Endothelial cell of umbilical vein (primary cell): ENCODE measurements around the gene SMARCAD1. TPM values are rescaled to one million over a fixed set of nuclear protein-coding genes. Genes with fewer than 3 reads are reported as not detected.

Experiments used
- BruUV-seq: library from RNA; stranded (reverse); fragments of 400-500 nt; replicated peaks from 2 replicates; lab custom pipeline; 2021; lab: Mats Ljungman, UMichigan
- CTCF ChIA-PET: fragments of 300-600, 350-600 bp; sonication (Branson Sonifier 250); formaldehyde crosslinking; loops from one replicate; lab custom pipeline; 2021; ENCODE audit warnings: antibody characterized with exemption, inconsistent platforms; lab: Charles Lee
- POLR2A ChIA-PET: fragments of 300-600, 350-600 bp; sonication (Branson Sonifier 250); formaldehyde crosslinking; loops from one replicate; lab custom pipeline; 2021; ENCODE audit warnings: antibody characterized with exemption, inconsistent platforms; lab: Charles Lee
- DNase-seq: peaks from one replicate; pipeline ENCODE4 v3.0.0-alpha.2; 2011; ENCODE audit warnings: low read depth, low spot score
- FAIRE-seq: peaks from 2 replicates; lab custom pipeline; 2011; peaks lifted over from hg19 to GRCh38; lab: Jason Lieb, UNC
- H2AFZ ChIP-seq: 2 replicates; pipeline ENCODE4 v1.6.0; 2012; ENCODE audit warnings: low read depth, low read length, control low read depth, inconsistent platforms
- H3K27ac ChIP-seq: 2 replicates; pipeline ENCODE4 v1.5.1; 2011; ENCODE audit warnings: low read depth, mild to moderate bottlenecking, control low read depth, low read length, moderate library complexity; ENCODE audit not compliant: insufficient read depth
- H3K27me3 ChIP-seq, 2 experiments: 2 replicates each; pipeline versions ENCODE4 v1.6.0 to v1.6.1; 2011; ENCODE audit warnings: low read length in 2 of 2, mixed read lengths in 1 of 2; ENCODE audit not compliant: control insufficient read depth in 2 of 2, insufficient read depth in 2 of 2
- H3K36me3 ChIP-seq, 2 experiments: 2 replicates in 1 of 2; 3 replicates in 1 of 2; pipeline ENCODE4 v1.5.1; 2011; ENCODE audit warnings: low read length in 2 of 2, mild to moderate bottlenecking in 1 of 2, moderate library complexity in 1 of 2; ENCODE audit not compliant: control insufficient read depth in 2 of 2, insufficient read depth in 2 of 2; ENCODE audit errors: extremely low read depth in 1 of 2
- H3K4me1 ChIP-seq: 3 replicates; pipeline ENCODE4 v1.5.1; 2011; ENCODE audit warnings: mild to moderate bottlenecking, low read length; ENCODE audit not compliant: control insufficient read depth, insufficient read depth; ENCODE audit errors: extremely low read depth
- H3K4me2 ChIP-seq: 2 replicates; pipeline ENCODE4 v1.6.1; 2011; ENCODE audit warnings: low read length, control low read depth, mixed read lengths; ENCODE audit not compliant: insufficient read depth
- H3K4me3 ChIP-seq, 3 experiments: fragments of 200-600 bp in 1 of 3; sonication (generic), shearing (Covaris generic) in 1 of 3; replicated peaks in 1 of 3; 2 replicates each; pipeline ENCODE4 v1.5.1; 2011 to 2016; ENCODE audit warnings: control low read depth in 3 of 3, low read length in 3 of 3, mild to moderate bottlenecking in 2 of 3, inconsistent platforms in 1 of 3, low read depth in 1 of 3, moderate library complexity in 1 of 3; ENCODE audit not compliant: insufficient read depth in 1 of 3
- H3K79me2 ChIP-seq: 2 replicates; pipeline ENCODE4 v1.6.0; 2012; ENCODE audit warnings: low read length, inconsistent platforms; ENCODE audit not compliant: control insufficient read depth, insufficient read depth
- H3K9ac ChIP-seq: replicated peaks from 2 replicates; pipeline ENCODE3; 2011; ENCODE audit warnings: low read length, control low read depth; ENCODE audit not compliant: insufficient read depth; ENCODE audit errors: extremely low read depth
- H3K9me1 ChIP-seq: replicated peaks from 3 replicates; pipeline ENCODE4 v1.6.0; 2011; ENCODE audit warnings: mild to moderate bottlenecking, low read length; ENCODE audit not compliant: control insufficient read depth, insufficient read depth; ENCODE audit errors: extremely low read depth
- H3K9me3 ChIP-seq: replicated peaks from 2 replicates; pipeline ENCODE4 v1.5.1; 2012; ENCODE audit warnings: low read length, inconsistent platforms; ENCODE audit not compliant: control insufficient read depth, insufficient read depth
- H4K20me1 ChIP-seq: replicated peaks from 2 replicates; pipeline ENCODE3; 2011; ENCODE audit warnings: mild to moderate bottlenecking, low read length; ENCODE audit not compliant: control insufficient read depth, insufficient read depth; ENCODE audit errors: extremely low read depth
- EZH2 ChIP-seq: IDR thresholded peaks from 2 replicates; pipeline ENCODE4 v1.6.1; 2012; ENCODE audit warnings: borderline replicate concordance, low read depth, mild to moderate bottlenecking, moderate library complexity, low read length, inconsistent platforms; ENCODE audit not compliant: severe bottlenecking
- FOS ChIP-seq: IDR thresholded peaks from 2 replicates; pipeline ENCODE4 v1.6.1; 2011; ENCODE audit warnings: mild to moderate bottlenecking, low read length, moderate library complexity, borderline replicate concordance; ENCODE audit not compliant: insufficient read depth
- GATA2 ChIP-seq: IDR thresholded peaks from 2 replicates; pipeline ENCODE4 v1.7.0; 2011; ENCODE audit warnings: low read depth, mild to moderate bottlenecking, moderate library complexity, mixed read lengths, low read length; ENCODE audit not compliant: insufficient read length, insufficient read depth
- JUN ChIP-seq: IDR thresholded peaks from 2 replicates; pipeline ENCODE4 v1.6.1; 2011; ENCODE audit warnings: borderline replicate concordance, low read depth; ENCODE audit not compliant: insufficient read length, insufficient read depth
- MYC ChIP-seq: IDR thresholded peaks from one replicate; pipeline ENCODE4 v1.6.1; 2011; ENCODE audit warnings: mild to moderate bottlenecking, low read depth, low read length
- POLR2A ChIP-seq: IDR thresholded peaks from 2 replicates; pipeline ENCODE4 v1.6.1; 2012; ENCODE audit warnings: low read depth, mild to moderate bottlenecking, control low read depth, low read length
- POLR2AphosphoS5 ChIP-seq: IDR thresholded peaks from 2 replicates; pipeline ENCODE4 v1.6.1; 2012; ENCODE audit warnings: low read depth, mild to moderate bottlenecking, control low read depth, low read length, moderate library complexity; ENCODE audit not compliant: insufficient read depth
- dilution Hi-C: fragments of 300-500 bp; cut with MboI; formaldehyde crosslinking; loops from one replicate; pipeline ENCODE4 v1.15.0; 2019; ENCODE audit warnings: low sequenced_read_pairs; ENCODE audit not compliant: extremely low pct_ligation_motif_present
- intact Hi-C: fragments of 100-400 bp; cut with micrococcal nuclease; formaldehyde crosslinking; loops from one replicate; pipeline ENCODE4 v1.10.0; 2022
- polyA plus RNA-seq, 4 experiments: library from polyadenylated mRNA; depleted of rRNA in 3 of 4; stranded (reverse) in 3 of 4; unstranded in 1 of 4; fragments of >200 nt; gene quantifications; 2 replicates each; pipeline versions ENCODE4 v1.2.1 to v1.2.3, GENCODE V29; 2011 to 2012; ENCODE audit warnings: missing spikeins in 1 of 4
- total RNA-seq: library from RNA; stranded (reverse); gene quantifications from 2 replicates; pipeline ENCODE4 v1.2.3, GENCODE V29; 2021
- TF ChIP-seq, protein P1 (sequence below), 2 donors: IDR thresholded peaks; 1 replicate in 1 of 2; 2 replicates in 1 of 2; pipeline ENCODE4 v1.5.1; 2011; ENCODE audit warnings: low read length in 2 of 2, mild to moderate bottlenecking in 2 of 2, moderate library complexity in 2 of 2, control low read depth in 1 of 2, inconsistent platforms in 1 of 2, low read depth in 1 of 2; ENCODE audit not compliant: insufficient read depth in 1 of 2; ENCODE audit errors: extremely low read depth in 1 of 2
- TF ChIP-seq, protein P2 (sequence below): IDR thresholded peaks from 2 replicates; pipeline ENCODE4 v1.6.1; 2011; ENCODE audit not compliant: insufficient read depth, insufficient read length

Gene SMARCAD1
- total and polyA plus RNA-seq, 2 donors (not counting 3 experiments of a cell fraction or from before 2014, with no cell fraction given): 15.5 to 34.8 TPM

DNA sequence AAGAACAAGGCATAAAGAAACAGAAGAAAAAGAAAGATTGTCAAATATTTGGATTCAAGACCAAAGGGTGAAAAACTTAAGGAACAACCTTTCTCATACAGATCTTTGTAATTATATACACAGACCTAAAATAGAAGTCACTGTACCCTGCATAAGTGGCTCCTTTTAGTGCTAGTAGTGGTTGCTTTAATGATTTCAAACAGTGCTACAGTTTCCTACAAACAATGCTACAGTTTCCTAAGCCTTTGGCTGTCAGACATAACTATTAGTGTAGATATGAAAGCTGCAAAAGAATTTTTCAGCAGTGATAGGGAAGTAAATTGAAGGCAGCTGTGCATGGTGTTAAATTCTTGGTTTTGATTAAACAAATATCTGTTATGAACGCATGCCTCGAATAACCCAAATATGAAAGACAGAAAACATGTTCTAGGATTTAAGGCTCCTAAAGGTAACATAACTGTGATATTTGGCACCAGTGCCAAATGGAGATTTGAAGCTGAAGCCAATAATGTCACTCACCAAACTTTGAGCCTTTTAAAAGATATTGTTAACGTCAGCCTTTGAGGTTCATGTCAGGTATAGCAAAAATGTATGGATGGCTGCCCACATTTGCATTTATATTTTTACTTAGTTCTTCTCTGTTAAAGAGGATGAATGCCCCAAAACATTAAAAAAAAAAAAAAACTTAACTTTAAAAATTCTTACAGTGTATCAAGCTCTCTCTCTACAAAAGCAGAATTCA, 36.6 kb downstream of the SMARCAD1 start:
- Histone ChIP-seq H3K79me2 (no peaks in the 10 kb centered on the region), H3K4me3 (no peak overlapping the region), H3K27ac (no peak overlapping the region), H3K9ac (no peak overlapping the region), H4K20me1 (no peaks in the 10 kb centered on the region), H3K9me3 (no peaks in the 10 kb centered on the region), H3K4me1 (no peaks in the 10 kb centered on the region), H3K36me3 (peaks cover 8 to 17% of the 10 kb centered on the region in 2 experiments), H2AFZ (no peak overlapping the region), H3K27me3 (no peaks in the 10 kb centered on the region), H3K4me2 (no peak overlapping the region), H3K9me1 (no peaks in the 10 kb centered on the region)
- dilution Hi-C loops (no loop called here), intact Hi-C loops (no loop called here)
- CTCF ChIA-PET: interaction anchor here (1.3 to 1.4 kb wide), 3 partner anchors 9 to 20 kb away, joined by 3 to 8 read pairs (median 3); no protein-coding TSS in a partner anchor
- no peak for DNase-seq
- POLR2A ChIA-PET: no interaction called here
- no TSS peak for BruUV-seq
- TF ChIP-seq POLR2AphosphoS5 (no peak), MYC (no peak), POLR2A (no peak), FOS (no peak), GATA2 (no peak), EZH2 (no peak), JUN (no peak)
- TF ChIP-seq, protein P1, sequence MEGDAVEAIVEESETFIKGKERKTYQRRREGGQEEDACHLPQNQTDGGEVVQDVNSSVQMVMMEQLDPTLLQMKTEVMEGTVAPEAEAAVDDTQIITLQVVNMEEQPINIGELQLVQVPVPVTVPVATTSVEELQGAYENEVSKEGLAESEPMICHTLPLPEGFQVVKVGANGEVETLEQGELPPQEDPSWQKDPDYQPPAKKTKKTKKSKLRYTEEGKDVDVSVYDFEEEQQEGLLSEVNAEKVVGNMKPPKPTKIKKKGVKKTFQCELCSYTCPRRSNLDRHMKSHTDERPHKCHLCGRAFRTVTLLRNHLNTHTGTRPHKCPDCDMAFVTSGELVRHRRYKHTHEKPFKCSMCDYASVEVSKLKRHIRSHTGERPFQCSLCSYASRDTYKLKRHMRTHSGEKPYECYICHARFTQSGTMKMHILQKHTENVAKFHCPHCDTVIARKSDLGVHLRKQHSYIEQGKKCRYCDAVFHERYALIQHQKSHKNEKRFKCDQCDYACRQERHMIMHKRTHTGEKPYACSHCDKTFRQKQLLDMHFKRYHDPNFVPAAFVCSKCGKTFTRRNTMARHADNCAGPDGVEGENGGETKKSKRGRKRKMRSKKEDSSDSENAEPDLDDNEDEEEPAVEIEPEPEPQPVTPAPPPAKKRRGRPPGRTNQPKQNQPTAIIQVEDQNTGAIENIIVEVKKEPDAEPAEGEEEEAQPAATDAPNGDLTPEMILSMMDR (IDR thresholded peaks at IDR 0.05; ENCODE audit: extremely low read depth in 1 of 2, insufficient read depth in 1 of 2, low read depth in 1 of 2, low read length in 2 of 2): no peak
- TF ChIP-seq, protein P2, sequence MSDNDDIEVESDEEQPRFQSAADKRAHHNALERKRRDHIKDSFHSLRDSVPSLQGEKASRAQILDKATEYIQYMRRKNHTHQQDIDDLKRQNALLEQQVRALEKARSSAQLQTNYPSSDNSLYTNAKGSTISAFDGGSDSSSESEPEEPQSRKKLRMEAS: no peak
- FAIRE-seq: no peak
